GM06990 (cell line): ENCODE results near the gene PSMA1.

ENCODE experiments used
- DNase-seq: peaks from one replicate; pipeline ENCODE4 v3.0.0-alpha.2; 2011; ENCODE audit not compliant: insufficient read length; ENCODE audit errors: extremely low read depth
- H3K27me3 ChIP-seq: replicated peaks from 2 replicates; pipeline ENCODE4 v1.6.0; 2011; ENCODE audit warnings: low read length; ENCODE audit not compliant: control insufficient read depth, insufficient read depth
- H3K36me3 ChIP-seq: 2 replicates; pipeline ENCODE4 v1.5.1; 2011; ENCODE audit warnings: low read length; ENCODE audit not compliant: control insufficient read depth, insufficient read depth
- H3K4me3 ChIP-seq: replicated peaks from 2 replicates; pipeline ENCODE4 v1.5.1; 2011; ENCODE audit warnings: low read depth, mild to moderate bottlenecking, control low read depth, low read length
- TF ChIP-seq, protein P1 (sequence below): IDR thresholded peaks from 2 replicates; pipeline ENCODE4 v1.5.1; 2011; ENCODE audit warnings: low read length, control low read depth, mild to moderate bottlenecking, inconsistent platforms; ENCODE audit not compliant: insufficient read depth, poor library complexity, severe bottlenecking

The PSMA1 gene

DNA sequence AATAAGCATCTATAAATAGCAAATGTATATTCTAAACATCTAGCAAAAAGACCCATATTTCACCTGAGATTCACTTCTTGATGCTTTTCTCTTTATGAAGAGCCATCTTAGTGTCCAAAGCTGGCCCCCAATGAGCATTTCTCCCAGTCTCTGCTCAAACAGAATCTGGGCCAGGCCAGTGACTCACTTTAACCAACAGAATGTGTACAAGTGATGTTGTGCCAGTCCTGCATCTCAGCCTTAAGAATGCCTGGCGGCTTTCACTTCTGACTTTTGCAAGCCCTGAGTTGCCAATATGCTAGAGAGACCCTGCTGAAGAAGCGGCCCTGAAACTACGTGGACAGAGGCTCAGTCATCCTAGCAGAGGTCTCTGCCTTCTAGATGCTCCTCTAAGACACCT lies 13.7 kb downstream of the PSMA1 start:
- TF ChIP-seq, protein P1, sequence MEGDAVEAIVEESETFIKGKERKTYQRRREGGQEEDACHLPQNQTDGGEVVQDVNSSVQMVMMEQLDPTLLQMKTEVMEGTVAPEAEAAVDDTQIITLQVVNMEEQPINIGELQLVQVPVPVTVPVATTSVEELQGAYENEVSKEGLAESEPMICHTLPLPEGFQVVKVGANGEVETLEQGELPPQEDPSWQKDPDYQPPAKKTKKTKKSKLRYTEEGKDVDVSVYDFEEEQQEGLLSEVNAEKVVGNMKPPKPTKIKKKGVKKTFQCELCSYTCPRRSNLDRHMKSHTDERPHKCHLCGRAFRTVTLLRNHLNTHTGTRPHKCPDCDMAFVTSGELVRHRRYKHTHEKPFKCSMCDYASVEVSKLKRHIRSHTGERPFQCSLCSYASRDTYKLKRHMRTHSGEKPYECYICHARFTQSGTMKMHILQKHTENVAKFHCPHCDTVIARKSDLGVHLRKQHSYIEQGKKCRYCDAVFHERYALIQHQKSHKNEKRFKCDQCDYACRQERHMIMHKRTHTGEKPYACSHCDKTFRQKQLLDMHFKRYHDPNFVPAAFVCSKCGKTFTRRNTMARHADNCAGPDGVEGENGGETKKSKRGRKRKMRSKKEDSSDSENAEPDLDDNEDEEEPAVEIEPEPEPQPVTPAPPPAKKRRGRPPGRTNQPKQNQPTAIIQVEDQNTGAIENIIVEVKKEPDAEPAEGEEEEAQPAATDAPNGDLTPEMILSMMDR: no peak
- Histone ChIP-seq H3K27me3 (no peaks in the 10 kb centered on the region), H3K4me3 (no peak overlapping the region), H3K36me3 (peaks cover 5% of the 10 kb centered on the region)
- no peak for DNase-seq

DNA sequence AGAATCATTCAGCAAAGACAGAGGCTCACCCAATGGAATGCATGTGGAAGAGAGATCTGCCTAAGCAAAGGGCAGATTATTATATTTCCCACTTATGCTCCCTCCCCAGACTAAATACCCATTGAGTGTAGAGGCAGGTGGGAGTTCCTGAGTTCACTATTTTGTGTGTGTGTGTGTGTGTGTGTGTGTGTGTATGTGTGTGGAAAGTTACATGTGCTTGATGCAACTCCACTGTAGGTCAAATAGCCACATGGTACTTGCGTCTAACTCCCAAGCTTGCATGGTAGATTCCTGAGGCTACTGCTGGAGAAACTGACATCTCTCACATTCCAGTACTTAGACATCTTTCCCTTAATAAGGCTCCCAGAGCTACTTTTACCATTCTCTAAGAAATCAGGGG lies 17.2 kb downstream of the PSMA1 start:
- Histone ChIP-seq H3K27me3 (no peaks in the 10 kb centered on the region), H3K36me3 (peaks cover 4% of the 10 kb centered on the region), H3K4me3 (no peak overlapping the region)
- TF ChIP-seq, protein P1: no peak
- DNase-seq: no peak

DNA sequence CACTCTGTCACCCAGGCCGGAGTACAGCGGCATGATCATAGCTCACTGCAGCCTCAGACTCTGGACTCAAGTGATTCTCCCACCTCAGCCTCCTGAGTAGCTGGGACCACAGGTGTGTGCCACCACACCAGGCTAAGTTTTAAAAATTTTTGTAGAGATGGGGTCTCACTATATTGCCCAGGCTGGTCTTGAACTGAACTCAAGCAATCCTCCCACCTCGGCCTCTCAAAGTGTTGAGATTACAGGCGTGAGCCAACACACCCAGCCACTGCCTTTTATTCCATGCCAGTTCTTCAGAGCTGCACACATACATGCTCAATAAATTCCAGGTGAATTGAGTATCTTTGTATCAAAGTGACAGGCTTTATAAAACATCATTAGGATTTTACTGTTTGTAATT lies 18.1 kb downstream of the PSMA1 start:
- Histone ChIP-seq H3K36me3 (peaks cover 4% of the 10 kb centered on the region), H3K4me3 (no peak overlapping the region), H3K27me3 (no peaks in the 10 kb centered on the region)
- no peak for DNase-seq
- TF ChIP-seq, protein P1: no peak

DNA sequence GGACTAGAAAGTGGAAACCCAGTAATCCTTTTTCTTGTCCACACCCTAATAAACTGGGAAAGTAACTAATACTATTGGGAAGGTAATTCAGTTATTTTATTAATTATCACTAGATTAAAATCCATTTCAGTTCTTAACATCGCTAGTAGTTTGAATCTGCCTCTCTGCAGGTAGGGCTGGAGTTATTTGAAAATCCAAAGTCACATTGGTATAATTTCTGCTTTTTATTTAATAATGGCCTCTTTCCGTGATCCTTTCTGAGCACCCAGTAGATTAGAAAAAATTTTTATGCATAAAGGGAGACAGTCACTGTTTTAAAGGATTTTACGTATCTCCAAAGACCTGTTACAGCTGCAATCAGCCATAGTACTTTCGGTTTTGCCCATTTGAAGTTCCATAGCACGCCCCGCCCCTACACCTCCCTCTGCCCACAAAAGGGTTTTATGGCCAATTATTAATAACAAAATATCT lies 20.0 kb downstream of the PSMA1 start:
- Histone ChIP-seq H3K36me3 (peaks cover 2% of the 10 kb centered on the region), H3K4me3 (peak overlapping the region; percentile 98), H3K27me3 (no peaks in the 10 kb centered on the region)
- DNase-seq: peak; percentile 26
- TF ChIP-seq, protein P1: no peak

- Histone ChIP-seq H3K27me3 (no peaks in the 10 kb centered on the region), H3K4me3 (peak within 1 kb of the TSS; percentile 98), H3K36me3 (peaks cover 2% of the 10 kb centered on the region)
- TF ChIP-seq, protein P1: no peak
- peak; percentile 87 for DNase-seq
These were observed 20.5 kb downstream of the PSMA1 start, which contains the start of gene COPB1 for GRCh38 chr11:14499560-14500180. COPB1 (minus strand) TSS chr11:14499811; CDS start chr11:14498928, 883 bp downstream.
